HEK293 (cell line): Measurements from ENCODE around the gene PRR27.

Experiments used
- ATF2 ChIP-seq: fragments of 450-650 bp; formaldehyde crosslinking; IDR thresholded peaks from 2 replicates; pipeline ENCODE4 v1.5.1; 2016; ENCODE audit warnings: missing biosample characterization, missing genetic modification characterization, low read depth
- CTCF ChIP-seq: fragments of 450-650 bp; formaldehyde crosslinking; IDR thresholded peaks from 2 replicates; pipeline ENCODE4 v1.5.1; 2016; ENCODE audit warnings: missing biosample characterization, missing genetic modification characterization
- GLI2 ChIP-seq: fragments of 450-650 bp; formaldehyde crosslinking; IDR thresholded peaks from 2 replicates; pipeline ENCODE4; 2017; ENCODE audit warnings: missing biosample characterization, missing genetic modification characterization, low read depth, borderline replicate concordance
- REST ChIP-seq: fragments of 450-650 bp; formaldehyde crosslinking; IDR thresholded peaks from 2 replicates; pipeline ENCODE4 v1.5.1; 2016; ENCODE audit warnings: missing biosample characterization, missing genetic modification characterization
- ZBTB49 ChIP-seq: fragments of 450-650 bp; formaldehyde crosslinking; IDR thresholded peaks from 2 replicates; pipeline ENCODE4 v1.5.1; 2016; ENCODE audit warnings: missing biosample characterization, missing genetic modification characterization, low read depth

GRCh38 chr4:70114096-70114495, 39.9 kb upstream of the PRR27 start:
- TF ChIP-seq ATF2 (tag by site-specific recombination) (no peak), REST (tag by site-specific recombination) (no peak), GLI2 (tag by site-specific recombination) (no peak), ZBTB49 (tag by site-specific recombination) (no peak), CTCF (no peak)
